Esophagus muscularis mucosa (tissue), 3 donors: ENCODE data around the gene TNIP3.

Source experiments
- EP300 ChIP-seq: sonication (generic); formaldehyde crosslinking; IDR thresholded peaks from one replicate; pipeline ENCODE4 v1.6.1; 2017; ENCODE audit warnings: antibody characterized with exemption
- TF ChIP-seq, protein P1 (sequence below), 3 experiments: fragments of 200-600 bp in 2 of 3; fragments of 450-650 bp in 1 of 3; sonication (generic) in 2 of 3; IDR thresholded peaks; one replicate each; pipeline ENCODE4 v1.5.1; 2017 to 2019; ENCODE audit warnings: antibody characterized with exemption in 3 of 3, mild to moderate bottlenecking in 2 of 3, moderate library complexity in 1 of 3

DNA sequence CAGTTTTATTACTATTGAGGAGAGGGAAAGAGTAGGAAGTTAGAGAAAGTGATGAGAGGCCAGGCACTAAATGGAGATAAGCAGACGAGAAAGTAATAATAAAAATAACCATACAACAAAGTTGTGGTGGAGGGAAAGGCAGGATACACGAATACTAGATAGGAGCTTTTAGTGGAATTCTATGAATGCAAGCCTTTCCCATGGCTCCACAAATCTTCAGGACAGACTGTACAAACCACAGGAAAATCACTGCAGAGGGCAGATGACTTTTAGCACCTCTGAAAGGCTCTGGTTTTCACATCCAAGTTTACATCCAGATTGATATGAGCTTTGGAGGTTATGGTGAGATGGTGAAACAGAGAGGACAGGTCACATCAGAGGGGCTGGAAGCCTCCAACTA lies 41.5 kb downstream of the TNIP3 start:
- TF ChIP-seq, protein P1, sequence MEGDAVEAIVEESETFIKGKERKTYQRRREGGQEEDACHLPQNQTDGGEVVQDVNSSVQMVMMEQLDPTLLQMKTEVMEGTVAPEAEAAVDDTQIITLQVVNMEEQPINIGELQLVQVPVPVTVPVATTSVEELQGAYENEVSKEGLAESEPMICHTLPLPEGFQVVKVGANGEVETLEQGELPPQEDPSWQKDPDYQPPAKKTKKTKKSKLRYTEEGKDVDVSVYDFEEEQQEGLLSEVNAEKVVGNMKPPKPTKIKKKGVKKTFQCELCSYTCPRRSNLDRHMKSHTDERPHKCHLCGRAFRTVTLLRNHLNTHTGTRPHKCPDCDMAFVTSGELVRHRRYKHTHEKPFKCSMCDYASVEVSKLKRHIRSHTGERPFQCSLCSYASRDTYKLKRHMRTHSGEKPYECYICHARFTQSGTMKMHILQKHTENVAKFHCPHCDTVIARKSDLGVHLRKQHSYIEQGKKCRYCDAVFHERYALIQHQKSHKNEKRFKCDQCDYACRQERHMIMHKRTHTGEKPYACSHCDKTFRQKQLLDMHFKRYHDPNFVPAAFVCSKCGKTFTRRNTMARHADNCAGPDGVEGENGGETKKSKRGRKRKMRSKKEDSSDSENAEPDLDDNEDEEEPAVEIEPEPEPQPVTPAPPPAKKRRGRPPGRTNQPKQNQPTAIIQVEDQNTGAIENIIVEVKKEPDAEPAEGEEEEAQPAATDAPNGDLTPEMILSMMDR (IDR thresholded peaks at IDR 0.05) = no peak
- TF ChIP-seq EP300 = no peak
